Measurements from ENCODE around the gene DUSP10. TPM values are rescaled to one million over a fixed set of nuclear protein-coding genes. Genes with fewer than 3 reads are reported as not detected.

DUSP10 gene
- total RNA-seq, 1 experiment from 2014 or later = 37.5 TPM

DNA sequence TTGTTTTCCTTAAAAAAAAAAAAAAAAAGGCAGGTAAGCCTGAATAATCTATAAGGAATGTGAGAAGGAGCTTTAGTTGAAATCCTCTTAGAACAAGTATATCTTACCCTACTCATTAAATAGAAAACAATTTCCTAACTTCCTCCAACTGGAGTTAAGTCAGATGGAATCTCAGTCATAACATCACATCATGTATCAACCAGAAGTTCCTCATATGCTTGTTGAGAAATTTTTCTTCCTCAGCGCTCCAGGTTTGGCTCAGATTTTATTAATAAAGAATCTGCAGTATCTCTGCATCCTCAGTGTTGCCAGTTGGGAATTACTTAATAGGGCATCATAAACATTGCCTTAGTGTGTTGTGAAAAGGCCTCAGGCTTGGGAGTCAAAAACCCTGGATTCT lies 37.6 kb downstream of the DUSP10 start:
- no peak for DNase-seq (ENCODE audit: low read depth)
- in situ Hi-C loops (cut with HindIII; ENCODE audit: low pct_unique_long_range_greater_than_20kb, low sequenced_read_pairs) = no loop called here

DNA sequence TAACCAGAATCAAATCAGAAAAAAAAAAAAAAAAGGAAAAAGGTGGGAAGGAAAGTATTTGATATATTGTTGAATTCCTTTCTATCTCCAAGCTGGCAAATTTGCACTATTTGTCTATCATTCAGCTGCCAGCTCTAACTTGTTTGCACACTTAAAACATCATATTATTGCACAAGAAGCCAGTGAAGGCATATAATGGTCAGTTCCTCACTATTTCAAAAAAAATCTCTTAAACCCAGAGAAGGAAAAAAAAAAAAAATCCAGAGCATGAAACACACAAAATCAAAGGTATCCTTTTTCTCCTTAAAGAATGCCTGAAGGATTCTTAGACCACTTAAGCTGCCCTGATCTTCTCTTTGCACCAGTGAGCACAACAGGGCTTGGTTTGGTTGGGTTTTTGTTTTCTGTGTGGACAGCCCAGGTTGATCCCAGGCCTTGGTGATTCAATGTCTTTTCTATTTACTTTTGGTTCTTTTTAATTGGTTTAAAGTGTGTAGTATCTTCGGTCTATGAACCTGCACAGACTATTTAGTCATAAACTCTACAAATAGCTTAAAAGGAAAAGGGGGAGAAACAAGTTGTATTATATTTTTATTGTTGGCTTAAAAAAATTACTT lies 40.2 kb downstream of the DUSP10 start:
- in situ Hi-C loops (cut with HindIII; ENCODE audit: low pct_unique_long_range_greater_than_20kb, low sequenced_read_pairs) = no loop called here
- DNase-seq (ENCODE audit: low read depth) = no peak

DNA sequence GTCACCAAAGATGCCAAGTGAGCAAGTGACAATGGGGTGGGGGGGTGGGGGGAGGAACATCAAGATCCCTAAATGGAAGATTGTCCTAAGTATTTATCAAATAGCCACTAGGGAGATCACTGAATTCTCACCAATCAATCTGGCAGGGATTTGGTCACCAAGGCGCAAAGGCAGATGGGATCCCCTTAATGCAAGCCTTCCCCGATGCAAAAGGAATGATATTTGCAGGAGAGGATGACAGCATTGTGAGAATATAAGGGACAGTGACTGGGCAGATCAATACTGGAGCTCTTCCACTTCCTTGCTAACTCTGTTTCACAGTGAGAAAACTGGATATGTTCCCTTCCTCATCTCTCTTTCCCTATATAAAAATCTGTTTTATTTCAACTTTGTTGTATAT lies 40.9 kb downstream of the DUSP10 start:
- no peak for DNase-seq (ENCODE audit: low read depth)
- in situ Hi-C loops (cut with HindIII; ENCODE audit: low pct_unique_long_range_greater_than_20kb, low sequenced_read_pairs) = no loop called here

- no peak for DNase-seq (ENCODE audit: low read depth)
- in situ Hi-C loops (cut with HindIII; ENCODE audit: low pct_unique_long_range_greater_than_20kb, low sequenced_read_pairs) = no loop called here
Observed at GRCh38 chr1:221700536-221700935, 41.4 kb downstream of the DUSP10 start.

DNA sequence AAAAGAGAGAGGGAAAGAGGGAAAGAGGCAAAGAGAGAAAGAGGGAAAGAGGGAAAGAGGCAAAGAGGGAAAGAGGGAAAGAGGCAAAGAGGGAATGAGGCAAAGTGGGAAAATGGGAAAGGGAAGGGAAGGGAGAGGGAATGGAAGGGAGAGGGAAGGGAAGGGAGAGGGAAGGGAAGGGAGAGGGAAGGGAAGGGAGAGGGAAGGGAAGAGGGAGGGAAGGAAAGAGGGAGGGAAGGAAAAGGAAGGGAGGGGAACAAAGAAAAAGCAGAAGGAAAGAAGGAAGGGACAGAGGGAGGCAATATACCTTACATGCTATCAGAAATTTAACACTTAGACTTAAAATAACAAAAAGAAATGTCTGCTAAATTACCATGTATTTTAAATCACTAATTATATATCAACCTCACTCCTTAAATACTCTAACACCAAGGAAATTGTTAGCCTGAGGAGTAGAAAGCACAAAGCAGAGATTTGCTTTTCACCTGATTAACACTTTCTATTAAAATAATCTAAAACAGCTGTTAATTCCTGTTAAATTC lies 41.8 kb downstream of the DUSP10 start:
- in situ Hi-C loops (cut with HindIII; ENCODE audit: low pct_unique_long_range_greater_than_20kb, low sequenced_read_pairs) = no loop called here
- no peak for DNase-seq (ENCODE audit: low read depth)

DNA sequence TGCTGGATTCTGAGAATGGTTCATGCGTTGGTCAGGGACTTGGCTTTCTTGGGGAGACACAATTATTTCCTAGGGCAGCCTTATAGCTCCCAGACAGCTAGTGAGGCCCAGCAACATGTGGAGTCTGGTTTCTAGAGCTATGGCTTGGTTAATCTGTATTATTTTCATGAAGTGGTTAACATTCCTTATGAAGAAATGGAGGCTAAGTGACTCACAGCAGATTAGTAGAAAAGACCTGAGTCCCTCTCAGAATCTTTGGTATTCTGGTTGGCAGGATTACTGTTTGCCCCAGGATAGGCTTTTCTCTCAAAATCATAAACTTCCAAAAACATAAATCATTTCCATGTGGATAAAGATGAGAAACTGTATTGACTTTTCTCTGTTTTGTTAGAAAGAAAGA lies 42.3 kb downstream of the DUSP10 start:
- in situ Hi-C loops (cut with HindIII; ENCODE audit: low pct_unique_long_range_greater_than_20kb, low sequenced_read_pairs) = no loop called here
- no peak for DNase-seq (ENCODE audit: low read depth)

- no peak for DNase-seq (ENCODE audit: low read depth)
- in situ Hi-C loops (cut with HindIII; ENCODE audit: low pct_unique_long_range_greater_than_20kb, low sequenced_read_pairs) = no loop called here
Observed at GRCh38 chr1:221698579-221699349, 43.1 kb downstream of the DUSP10 start.

DNA sequence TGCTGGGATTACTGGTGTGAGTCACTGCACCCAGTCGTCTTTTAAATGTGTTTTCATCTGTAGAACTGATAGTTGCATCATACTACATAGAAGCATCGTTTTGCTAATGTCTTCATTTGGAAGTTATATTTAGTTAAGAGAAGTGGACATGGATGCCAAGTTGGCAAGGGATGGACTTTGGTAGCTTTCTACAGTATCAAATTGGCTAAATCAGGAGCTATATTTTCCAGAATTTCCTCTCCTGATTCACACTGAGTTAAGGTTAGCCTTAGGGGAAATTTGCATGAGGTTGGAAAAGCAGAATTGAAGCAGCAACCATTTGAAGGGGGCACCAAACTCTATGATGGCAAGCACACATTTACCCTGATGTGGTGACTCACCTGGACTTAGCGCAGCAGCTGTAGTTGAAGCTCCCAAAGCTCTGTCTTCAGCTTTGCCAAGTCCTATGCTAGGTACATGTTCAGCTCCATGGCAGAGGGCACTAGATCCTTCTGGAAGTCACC lies 43.9 kb downstream of the DUSP10 start:
- DNase-seq (ENCODE audit: low read depth) = no peak
- in situ Hi-C loops (cut with HindIII; ENCODE audit: low pct_unique_long_range_greater_than_20kb, low sequenced_read_pairs) = no loop called here

DNA sequence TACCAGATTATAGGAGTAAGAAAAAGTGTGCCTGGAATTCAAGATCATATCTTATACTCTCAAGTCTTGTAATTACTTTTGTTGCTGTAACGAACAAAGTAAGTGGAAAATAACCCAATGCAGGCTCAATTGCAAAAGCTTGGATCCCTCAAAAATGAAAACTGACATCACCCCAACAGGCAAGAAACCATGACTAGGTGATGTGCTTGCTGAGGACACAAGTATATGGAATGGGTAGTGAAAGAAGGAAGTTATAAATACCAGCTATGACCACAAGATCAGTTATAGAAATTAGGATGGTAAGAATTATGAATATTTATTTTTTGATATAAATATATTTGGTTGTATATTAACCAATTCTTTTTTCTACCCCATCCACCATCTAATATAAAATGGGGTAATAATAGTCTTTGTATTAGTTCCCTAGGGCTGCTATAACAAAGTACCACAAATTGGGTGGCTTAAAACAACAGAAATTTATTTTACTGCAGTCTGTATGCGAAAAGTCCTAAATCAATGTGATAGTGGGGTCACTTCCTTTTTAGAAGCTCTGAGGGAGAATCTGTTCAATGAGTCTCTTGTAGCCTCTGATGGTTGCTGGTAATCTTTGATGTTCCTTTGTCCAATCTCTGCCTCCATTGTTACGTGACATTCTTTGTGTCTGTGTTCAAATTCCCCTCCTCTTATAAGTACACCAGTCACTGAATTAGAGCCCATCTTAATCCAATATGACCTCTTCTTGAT lies 45.0 kb downstream of the DUSP10 start:
- in situ Hi-C loops (cut with HindIII; ENCODE audit: low pct_unique_long_range_greater_than_20kb, low sequenced_read_pairs) = no loop called here

DNA sequence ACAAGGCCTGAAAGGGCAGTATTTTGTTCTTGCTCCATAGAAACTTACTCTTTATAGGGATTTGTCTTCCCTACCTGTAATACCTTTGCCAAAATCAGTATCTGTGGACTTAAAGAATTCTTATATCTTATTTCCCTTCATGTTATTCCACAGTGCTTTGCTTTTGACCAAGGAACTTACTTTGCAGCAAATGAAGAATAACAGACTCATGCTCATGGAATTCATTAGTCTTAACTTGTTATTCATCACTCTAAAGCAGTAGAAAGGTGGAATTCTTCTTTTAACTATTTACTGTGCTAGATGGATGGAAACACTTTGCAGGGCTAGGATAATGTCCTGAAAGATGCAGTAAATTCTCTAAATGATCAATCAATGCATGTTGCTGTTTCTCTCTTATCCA lies 45.9 kb downstream of the DUSP10 start:
- no peak for DNase-seq (ENCODE audit: low read depth)
- in situ Hi-C loops (cut with HindIII; ENCODE audit: low pct_unique_long_range_greater_than_20kb, low sequenced_read_pairs) = no loop called here

More for the DNA sequence above, 45.0 kb downstream of the DUSP10 start:
- DNase-seq (ENCODE audit: low read depth) = no peak

DNA sequence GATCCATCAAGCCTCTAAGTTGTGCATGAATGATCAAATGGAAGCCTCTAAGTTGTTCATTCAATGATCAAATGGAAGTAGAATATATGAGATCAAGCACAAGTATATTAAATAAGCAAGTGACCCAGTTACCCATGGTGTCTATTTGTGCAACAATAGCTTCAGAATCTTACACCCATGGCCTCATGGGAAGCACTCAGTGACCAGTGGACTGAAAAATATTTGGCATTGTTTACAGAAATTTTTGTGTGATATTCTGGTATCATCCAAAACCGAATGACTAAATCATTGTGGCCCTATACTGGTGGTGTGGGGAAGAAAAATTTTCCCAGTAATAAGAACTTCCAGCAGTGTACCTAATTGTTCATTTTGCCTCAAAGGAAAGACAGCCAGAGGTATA lies 46.6 kb downstream of the DUSP10 start:
- in situ Hi-C loops (cut with HindIII; ENCODE audit: low pct_unique_long_range_greater_than_20kb, low sequenced_read_pairs) = no loop called here
- no peak for DNase-seq (ENCODE audit: low read depth)

DNA sequence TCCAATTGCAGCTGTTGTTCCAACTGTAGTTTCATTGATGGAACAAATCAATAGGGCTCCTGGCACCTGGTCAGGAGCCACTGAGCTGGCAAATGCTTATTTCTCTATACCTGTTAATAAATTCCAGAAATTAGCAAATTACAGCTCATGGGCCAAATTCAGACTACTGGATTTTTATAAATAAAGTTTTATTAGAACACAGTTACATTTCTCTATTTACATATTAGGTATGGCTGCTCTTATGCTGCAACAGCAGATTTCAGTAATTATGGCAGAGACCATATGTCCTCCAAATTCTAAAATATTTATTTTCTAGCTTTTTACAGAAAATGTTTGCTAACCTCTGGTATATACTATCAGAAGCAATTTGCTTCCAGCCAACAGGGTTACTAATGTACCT lies 47.8 kb downstream of the DUSP10 start:
- DNase-seq (ENCODE audit: low read depth) = no peak
- in situ Hi-C loops (cut with HindIII; ENCODE audit: low pct_unique_long_range_greater_than_20kb, low sequenced_read_pairs) = no loop called here

GRCh38 chr1:221693087-221693486 lies 48.8 kb downstream of the DUSP10 start:
- in situ Hi-C loops (cut with HindIII; ENCODE audit: low pct_unique_long_range_greater_than_20kb, low sequenced_read_pairs) = no loop called here
- DNase-seq (ENCODE audit: low read depth) = no peak

DNA sequence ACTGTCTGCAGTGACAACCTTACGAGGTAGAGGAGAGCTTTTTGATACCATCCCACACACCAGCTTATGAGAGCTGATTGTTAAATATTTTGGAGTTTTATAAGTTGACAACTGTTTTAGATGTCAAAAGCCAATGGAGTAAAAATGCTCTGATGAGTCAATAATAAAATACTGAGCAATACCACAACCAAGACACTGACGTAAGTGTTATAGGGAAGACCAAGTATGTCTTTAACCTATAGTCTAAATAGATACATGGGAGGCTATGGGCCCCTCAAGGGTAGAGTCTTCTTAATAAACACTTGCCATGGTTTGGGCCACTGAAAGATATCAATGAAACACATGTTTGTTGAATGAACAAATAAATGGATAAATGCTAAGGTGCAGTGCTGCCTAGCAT lies 49.2 kb downstream of the DUSP10 start:
- in situ Hi-C loops (cut with HindIII; ENCODE audit: low pct_unique_long_range_greater_than_20kb, low sequenced_read_pairs) = no loop called here
- DNase-seq (ENCODE audit: low read depth) = no peak

DNA sequence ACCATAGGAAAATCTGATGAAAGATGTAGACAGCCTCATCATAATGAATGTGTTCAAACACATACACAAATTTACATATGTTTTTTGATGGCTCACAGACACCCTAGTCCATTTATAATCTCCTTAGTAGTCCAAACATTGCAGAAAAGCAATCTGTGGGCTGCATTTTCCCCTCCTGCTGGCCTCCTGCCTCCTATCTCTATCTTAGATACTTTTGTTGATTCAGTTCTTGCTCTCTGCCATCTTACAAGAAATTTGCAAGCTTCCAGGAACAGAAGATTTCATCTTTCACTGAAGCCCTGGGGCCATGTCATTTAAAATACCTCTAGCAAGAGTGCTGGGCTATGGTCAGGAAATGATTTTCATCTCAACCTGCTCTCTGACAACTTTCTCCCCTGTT lies 50.6 kb downstream of the DUSP10 start:
- no peak for DNase-seq (ENCODE audit: low read depth)
- in situ Hi-C loops (cut with HindIII; ENCODE audit: low pct_unique_long_range_greater_than_20kb, low sequenced_read_pairs) = no loop called here

DNA sequence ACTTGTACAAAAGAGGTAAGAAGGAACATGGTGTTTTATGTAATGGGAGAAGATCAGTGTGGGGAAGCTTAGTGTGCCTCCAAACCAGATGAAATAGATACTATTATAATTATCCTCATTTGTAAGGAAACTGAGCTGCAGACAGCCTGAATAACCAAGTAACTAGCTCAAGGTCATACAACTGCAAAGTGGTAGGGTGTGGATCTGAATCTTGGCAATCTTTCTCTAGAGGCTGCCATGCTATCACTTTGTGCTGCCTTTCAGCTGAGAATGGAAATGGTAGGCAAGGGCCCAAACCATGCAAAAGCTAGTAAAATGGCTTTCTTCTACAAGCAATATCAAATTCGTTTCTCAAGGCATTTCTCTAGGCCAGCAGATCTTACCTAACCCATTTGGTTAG lies 51.0 kb downstream of the DUSP10 start:
- no peak for DNase-seq (ENCODE audit: low read depth)
- in situ Hi-C loops (cut with HindIII; ENCODE audit: low pct_unique_long_range_greater_than_20kb, low sequenced_read_pairs) = no loop called here

- no peak for DNase-seq (ENCODE audit: low read depth)
- in situ Hi-C loops (cut with HindIII; ENCODE audit: low pct_unique_long_range_greater_than_20kb, low sequenced_read_pairs) = no loop called here
Observed at GRCh38 chr1:221689138-221689537, 52.8 kb downstream of the DUSP10 start.

DNA sequence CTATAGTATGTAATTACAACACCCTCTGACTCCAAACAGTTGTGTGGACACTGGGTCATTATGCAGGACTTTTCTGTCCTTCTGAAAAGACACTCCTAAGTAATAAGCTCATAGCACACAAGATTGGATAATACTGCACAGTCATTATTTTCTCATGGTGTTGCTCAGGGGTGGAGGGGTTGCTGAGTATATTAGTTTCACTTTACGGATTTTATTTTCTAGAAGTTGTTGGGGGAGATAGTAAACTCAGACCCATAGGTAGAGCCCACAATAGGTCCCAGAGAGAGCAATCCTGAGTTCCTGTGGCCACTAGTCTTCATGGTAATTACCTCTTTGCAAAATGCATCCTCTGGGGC lies 53.4 kb downstream of the DUSP10 start:
- DNase-seq (ENCODE audit: low read depth) = no peak

DNA sequence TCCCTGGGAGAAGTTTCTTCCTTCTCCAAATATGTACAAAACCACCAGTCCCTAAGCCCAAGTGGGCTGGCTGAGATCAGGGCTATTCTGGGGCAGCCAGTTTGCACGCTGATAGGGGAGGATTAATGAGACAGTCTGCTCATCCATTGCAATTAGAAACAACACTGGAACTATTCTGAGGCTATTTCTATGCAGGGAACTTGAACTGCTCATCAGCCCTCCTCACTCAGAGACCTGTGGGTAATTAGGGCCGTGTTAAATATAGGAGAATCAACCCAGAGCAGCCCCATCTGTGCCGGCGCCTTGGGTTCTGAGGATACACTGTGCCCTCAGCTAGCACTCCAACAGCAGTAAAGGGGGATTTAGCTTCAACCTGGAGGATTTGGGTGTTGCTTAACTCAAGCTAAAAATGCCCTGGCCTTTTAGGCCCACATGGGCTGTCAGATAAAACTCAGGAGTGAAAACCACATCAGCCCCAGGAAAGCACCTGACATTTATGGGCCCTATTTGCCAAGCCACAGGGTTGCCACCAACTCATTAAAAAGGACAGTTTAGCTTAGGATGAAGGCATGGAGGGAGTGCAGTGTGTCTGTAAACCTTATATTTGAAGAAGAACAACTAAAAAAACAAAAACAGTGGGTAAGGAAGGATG lies 53.9 kb downstream of the DUSP10 start:
- no peak for DNase-seq (ENCODE audit: low read depth)

More for the DNA sequence above, 53.4 kb downstream of the DUSP10 start:
- in situ Hi-C loops (cut with HindIII; ENCODE audit: low pct_unique_long_range_greater_than_20kb, low sequenced_read_pairs) = no loop called here

More for the DNA sequence above, 53.9 kb downstream of the DUSP10 start:
- in situ Hi-C loops (cut with HindIII; ENCODE audit: low pct_unique_long_range_greater_than_20kb, low sequenced_read_pairs) = no loop called here

All from Caki2 (cell line).